ENCODE results near the gene AKAP8.

- no peak for TF ChIP-seq CTCF (IDR thresholded peaks at IDR 0.05; ENCODE audit: low read depth, low read length, missing input control)
- TF ChIP-seq EGR1 (IDR thresholded peaks at IDR 0.05; ENCODE audit: low read depth in 2 of 2), result no peak
- TF ChIP-seq GABPA (IDR thresholded peaks at IDR 0.05 in 1 of 2, conservative IDR thresholded peaks at IDR 0.05 in 1 of 2), result no peak
Observed at GRCh38 chr19:15353908-15354307, 25.7 kb downstream of the AKAP8 start.

All from liver (tissue), 3 donors.